ENCODE measurements around the gene SUFU. TPM values are rescaled to one million over a fixed set of nuclear protein-coding genes. Genes with fewer than 3 reads are reported as not detected.

SUFU gene
- total RNA-seq, 1 donor from 2014 or later = 19.9 TPM

DNA sequence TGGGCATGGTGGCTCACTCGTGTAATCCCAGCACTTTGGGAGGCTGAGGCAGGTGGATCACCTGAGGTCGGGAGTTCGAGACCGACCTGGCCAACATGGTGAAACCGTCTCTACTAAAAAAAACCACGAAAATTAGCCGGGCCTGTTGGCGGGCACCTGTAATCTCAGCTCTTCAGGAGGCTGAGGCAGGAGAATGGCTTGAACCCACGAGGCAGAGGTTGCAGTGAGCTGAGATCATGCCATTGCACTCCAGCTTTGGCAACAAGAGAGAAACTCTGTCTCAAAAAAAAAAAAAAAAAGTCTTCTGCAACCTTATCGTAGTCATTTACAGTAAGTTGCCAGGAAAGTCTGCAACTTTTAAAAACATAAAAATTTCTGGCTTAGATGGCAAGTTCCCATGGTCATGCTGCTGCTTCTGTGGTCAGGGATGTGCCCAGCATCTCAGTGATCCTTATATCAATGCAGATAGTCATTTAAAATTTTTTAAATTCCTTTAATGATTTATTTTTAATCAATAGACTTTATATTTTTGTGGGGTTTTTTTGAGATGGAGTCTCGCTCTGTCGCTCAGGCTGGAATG lies 15.6 kb downstream of the SUFU start:
- peaks cover under 1% of the 10 kb centered on the region for H3K4me1 Mint-ChIP-seq (ENCODE audit: low read depth, unreplicated experiment)
- no peaks in the 10 kb centered on the region for H3K27me3 Mint-ChIP-seq (ENCODE audit: unreplicated experiment)
- peaks cover 1% of the 10 kb centered on the region for H3K9me3 Mint-ChIP-seq (ENCODE audit: unreplicated experiment)
- H3K27ac Mint-ChIP-seq (ENCODE audit: unreplicated experiment) = no peak overlapping the region
- no peaks in the 10 kb centered on the region for H3K36me3 Mint-ChIP-seq (ENCODE audit: unreplicated experiment)
- no peak for DNase-seq
- TF ChIP-seq, protein P1, sequence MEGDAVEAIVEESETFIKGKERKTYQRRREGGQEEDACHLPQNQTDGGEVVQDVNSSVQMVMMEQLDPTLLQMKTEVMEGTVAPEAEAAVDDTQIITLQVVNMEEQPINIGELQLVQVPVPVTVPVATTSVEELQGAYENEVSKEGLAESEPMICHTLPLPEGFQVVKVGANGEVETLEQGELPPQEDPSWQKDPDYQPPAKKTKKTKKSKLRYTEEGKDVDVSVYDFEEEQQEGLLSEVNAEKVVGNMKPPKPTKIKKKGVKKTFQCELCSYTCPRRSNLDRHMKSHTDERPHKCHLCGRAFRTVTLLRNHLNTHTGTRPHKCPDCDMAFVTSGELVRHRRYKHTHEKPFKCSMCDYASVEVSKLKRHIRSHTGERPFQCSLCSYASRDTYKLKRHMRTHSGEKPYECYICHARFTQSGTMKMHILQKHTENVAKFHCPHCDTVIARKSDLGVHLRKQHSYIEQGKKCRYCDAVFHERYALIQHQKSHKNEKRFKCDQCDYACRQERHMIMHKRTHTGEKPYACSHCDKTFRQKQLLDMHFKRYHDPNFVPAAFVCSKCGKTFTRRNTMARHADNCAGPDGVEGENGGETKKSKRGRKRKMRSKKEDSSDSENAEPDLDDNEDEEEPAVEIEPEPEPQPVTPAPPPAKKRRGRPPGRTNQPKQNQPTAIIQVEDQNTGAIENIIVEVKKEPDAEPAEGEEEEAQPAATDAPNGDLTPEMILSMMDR (IDR thresholded peaks at IDR 0.05; ENCODE audit: partially characterized antibody, unreplicated experiment) = no peak
- H3K4me3 Mint-ChIP-seq (ENCODE audit: unreplicated experiment) = no peak overlapping the region

DNA sequence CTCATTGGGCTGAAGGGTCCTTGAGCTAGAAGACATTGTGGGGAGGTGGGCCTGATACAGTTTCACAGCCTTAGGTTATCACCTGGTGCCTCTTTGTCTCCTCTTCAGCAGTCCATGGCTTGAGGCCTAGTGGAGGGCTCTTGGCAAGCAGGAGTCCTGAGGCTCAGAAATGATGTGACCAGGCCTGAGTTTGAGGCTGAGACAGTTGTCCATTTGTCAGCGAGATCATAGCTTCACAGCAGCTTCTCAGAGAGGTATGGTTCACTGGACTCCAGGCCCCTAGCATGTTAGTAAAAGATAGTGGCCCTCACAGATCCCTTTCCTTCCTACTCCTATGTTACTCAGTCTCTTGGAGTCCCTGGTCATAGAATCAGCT lies 19.1 kb downstream of the SUFU start:
- TF ChIP-seq, protein P1 (IDR thresholded peaks at IDR 0.05; ENCODE audit: partially characterized antibody, unreplicated experiment) = no peak
- no peaks in the 10 kb centered on the region for H3K4me1 Mint-ChIP-seq (ENCODE audit: low read depth, unreplicated experiment)
- H3K27me3 Mint-ChIP-seq (ENCODE audit: unreplicated experiment) = no peaks in the 10 kb centered on the region
- no peaks in the 10 kb centered on the region for H3K36me3 Mint-ChIP-seq (ENCODE audit: unreplicated experiment)
- H3K4me3 Mint-ChIP-seq (ENCODE audit: unreplicated experiment) = no peak overlapping the region
- no peak for DNase-seq
- no peak overlapping the region for H3K27ac Mint-ChIP-seq (ENCODE audit: unreplicated experiment)
- peaks cover 1% of the 10 kb centered on the region for H3K9me3 Mint-ChIP-seq (ENCODE audit: unreplicated experiment)

DNA sequence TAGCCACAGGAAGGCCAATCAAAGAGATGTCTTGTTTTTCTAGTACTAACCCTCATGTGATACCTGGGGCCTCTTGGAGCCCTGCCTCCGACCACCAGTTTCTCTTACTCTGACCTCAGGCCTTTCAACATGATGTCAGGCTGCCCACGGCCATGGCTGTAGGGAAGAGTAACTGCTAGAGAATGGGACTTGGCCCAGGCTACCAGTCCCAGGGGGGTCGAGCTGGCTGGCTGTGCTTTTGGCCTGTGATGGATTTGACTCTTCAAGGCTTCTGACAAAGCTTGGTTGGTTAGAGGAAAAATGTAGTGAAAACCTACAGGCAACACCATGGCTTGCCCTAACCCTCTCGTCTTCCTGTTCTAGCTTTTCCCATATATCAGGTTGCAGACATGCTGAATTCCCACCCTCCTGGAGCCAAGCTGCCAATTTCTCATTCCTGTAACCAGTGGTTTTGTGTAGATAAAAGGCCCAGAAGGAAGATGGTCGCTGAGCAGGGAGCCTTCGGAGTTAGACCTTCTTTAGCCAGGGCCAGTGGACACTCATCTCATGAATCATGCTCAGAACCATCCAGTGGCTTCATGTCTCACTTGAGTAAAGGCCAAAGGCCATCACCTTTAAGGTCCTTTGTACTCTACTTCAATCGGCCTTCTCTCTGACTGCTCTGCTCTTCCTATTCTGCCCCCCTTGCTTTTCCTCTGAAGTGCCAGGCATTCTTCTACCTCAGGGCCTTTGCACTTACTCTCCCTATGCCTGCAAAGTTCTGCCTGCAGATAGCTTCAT lies 19.7 kb downstream of the SUFU start:
- Mint-ChIP-seq H3K4me3 (ENCODE audit: unreplicated experiment) (no peak overlapping the region), H3K9me3 (ENCODE audit: unreplicated experiment) (peaks cover 1% of the 10 kb centered on the region), H3K27me3 (ENCODE audit: unreplicated experiment) (no peaks in the 10 kb centered on the region), H3K36me3 (ENCODE audit: unreplicated experiment) (no peaks in the 10 kb centered on the region), H3K4me1 (ENCODE audit: low read depth, unreplicated experiment) (no peaks in the 10 kb centered on the region), H3K27ac (ENCODE audit: unreplicated experiment) (no peak overlapping the region)
- DNase-seq = no peak
- TF ChIP-seq, protein P1 (IDR thresholded peaks at IDR 0.05; ENCODE audit: partially characterized antibody, unreplicated experiment) = no peak

DNA sequence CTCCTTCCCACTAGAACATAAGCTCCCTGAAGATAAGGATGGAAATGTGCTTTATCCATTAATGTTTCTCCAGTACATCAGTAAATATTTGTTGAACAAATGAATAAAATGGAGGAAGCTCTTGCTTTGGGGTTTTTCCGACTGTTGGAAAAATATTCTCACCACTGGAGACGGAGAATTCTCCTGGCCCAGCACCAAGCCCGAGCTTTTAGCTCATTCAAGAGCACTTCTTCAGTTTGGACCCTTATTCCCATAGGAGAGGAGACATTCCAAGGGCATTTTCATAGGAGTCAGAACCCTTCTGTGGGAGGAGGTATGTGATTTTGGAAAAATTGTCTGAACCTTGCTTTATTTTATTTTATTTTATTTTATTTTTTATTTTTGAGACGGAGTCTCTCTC lies 21.0 kb downstream of the SUFU start:
- no peak overlapping the region for H3K27ac Mint-ChIP-seq (ENCODE audit: unreplicated experiment)
- peaks cover 1% of the 10 kb centered on the region for H3K9me3 Mint-ChIP-seq (ENCODE audit: unreplicated experiment)
- TF ChIP-seq, protein P1 (IDR thresholded peaks at IDR 0.05; ENCODE audit: partially characterized antibody, unreplicated experiment) = no peak
- no peaks in the 10 kb centered on the region for H3K4me1 Mint-ChIP-seq (ENCODE audit: low read depth, unreplicated experiment)
- H3K36me3 Mint-ChIP-seq (ENCODE audit: unreplicated experiment) = no peaks in the 10 kb centered on the region
- no peak for DNase-seq
- H3K4me3 Mint-ChIP-seq (ENCODE audit: unreplicated experiment) = no peak overlapping the region
- H3K27me3 Mint-ChIP-seq (ENCODE audit: unreplicated experiment) = no peaks in the 10 kb centered on the region

DNA sequence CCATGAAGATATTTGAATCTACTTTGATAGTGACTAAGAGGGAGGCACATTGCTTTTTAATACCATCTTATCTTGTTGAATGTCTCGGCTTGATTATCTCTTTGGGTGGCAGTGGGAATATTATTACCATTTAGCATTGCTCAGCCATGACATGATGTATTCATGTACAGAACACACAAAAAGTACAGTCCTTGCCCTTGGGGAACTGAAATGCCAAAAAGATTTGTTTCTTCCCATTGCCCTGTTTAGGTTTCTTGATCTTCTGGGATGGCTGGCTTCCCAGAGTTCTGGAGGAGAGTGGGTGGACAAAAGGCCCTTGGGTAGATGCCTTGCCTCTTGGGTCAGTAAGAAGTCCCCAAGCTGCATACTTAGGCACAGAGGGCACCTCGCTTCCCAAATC lies 23.8 kb downstream of the SUFU start:
- TF ChIP-seq, protein P1 (IDR thresholded peaks at IDR 0.05; ENCODE audit: partially characterized antibody, unreplicated experiment) = no peak
- Mint-ChIP-seq H3K36me3 (ENCODE audit: unreplicated experiment) (no peaks in the 10 kb centered on the region), H3K4me3 (ENCODE audit: unreplicated experiment) (no peak overlapping the region), H3K27me3 (ENCODE audit: unreplicated experiment) (no peaks in the 10 kb centered on the region), H3K9me3 (ENCODE audit: unreplicated experiment) (peaks cover 1% of the 10 kb centered on the region), H3K27ac (ENCODE audit: unreplicated experiment) (no peak overlapping the region), H3K4me1 (ENCODE audit: low read depth, unreplicated experiment) (no peaks in the 10 kb centered on the region)
- DNase-seq = no peak
